IMR-90 (cell line): ENCODE results near the gene CYB5B. TPM values are rescaled to one million over a fixed set of nuclear protein-coding genes. Genes with fewer than 3 reads are reported as not detected.

Source experiments
- ATAC-seq: fragments of 200-7000 bp; cut with Tn5 transposase; 2 replicates; pipeline ENCODE4 v1.9.1; 2020; ENCODE audit warnings: low read depth, mild to moderate bottlenecking, moderate library complexity
- BruUV-seq: library from RNA; stranded (reverse); fragments of 400-500 nt; replicated peaks from 2 replicates; lab custom pipeline; 2021; lab: Mats Ljungman, UMichigan
- CTCF ChIA-PET: fragments of 300-600 bp; formaldehyde crosslinking; extraction: SDS; loops from one replicate; lab custom pipeline; 2021; ENCODE audit warnings: antibody characterized with exemption; lab: Yijun Ruan, JAX
- POLR2A ChIA-PET: fragments of 300-600 bp; sonication (Branson Sonifier 250); formaldehyde crosslinking; loops from one replicate; lab custom pipeline; 2022; ENCODE audit warnings: antibody characterized with exemption; ENCODE audit not compliant: unreplicated experiment; lab: Charles Lee
- DNase-seq: peaks from one replicate; pipeline ENCODE4 v3.0.0; 2013
- H2AFZ ChIP-seq: replicated peaks from 2 replicates; pipeline ENCODE3; 2013; ENCODE audit warnings: low read length, mild to moderate bottlenecking; ENCODE audit not compliant: poor library complexity
- H2AK5ac ChIP-seq: 2 replicates; pipeline ENCODE4 v1.6.1; 2013; ENCODE audit warnings: low read depth, low read length, inconsistent platforms
- H2AK9ac ChIP-seq: replicated peaks from 2 replicates; pipeline ENCODE3; 2013; ENCODE audit warnings: mild to moderate bottlenecking, low read depth, low read length, moderate library complexity; ENCODE audit not compliant: poor library complexity
- H2BK120ac ChIP-seq: 2 replicates; pipeline ENCODE4 v1.6.1; 2013; ENCODE audit warnings: low read depth, low read length, inconsistent platforms
- H2BK15ac ChIP-seq: 3 replicates; pipeline ENCODE4 v1.6.1; 2013; ENCODE audit warnings: low read depth, low read length, inconsistent platforms
- H2BK20ac ChIP-seq: 2 replicates; pipeline ENCODE4 v1.6.1; 2013; ENCODE audit warnings: low read depth, mild to moderate bottlenecking, inconsistent platforms, low read length, moderate library complexity
- H2BK5ac ChIP-seq: 2 replicates; pipeline ENCODE4 v1.6.1; 2013; ENCODE audit warnings: mild to moderate bottlenecking, low read depth, low read length, inconsistent platforms; ENCODE audit not compliant: poor library complexity, severe bottlenecking
- H3K14ac ChIP-seq: replicated peaks from 2 replicates; pipeline ENCODE4 v1.6.1; 2013; ENCODE audit warnings: low read depth, low read length, inconsistent platforms
- H3K18ac ChIP-seq: 2 replicates; pipeline ENCODE4 v1.6.1; 2013; ENCODE audit warnings: low read depth, low read length, control low read depth
- H3K23ac ChIP-seq: 2 replicates; pipeline ENCODE4 v1.6.1; 2013; ENCODE audit warnings: low read depth, low read length, inconsistent platforms
- H3K27ac ChIP-seq: 2 replicates; pipeline ENCODE4 v1.5.1; 2013; ENCODE audit warnings: mild to moderate bottlenecking, control low read depth, low read length; ENCODE audit not compliant: insufficient read depth
- H3K27me3 ChIP-seq: 2 replicates; pipeline ENCODE4 v1.6.1; 2013; ENCODE audit warnings: low read length; ENCODE audit not compliant: control insufficient read depth, insufficient read depth
- H3K36me3 ChIP-seq: 2 replicates; pipeline ENCODE4 v1.6.1; 2013; ENCODE audit warnings: low read length, mixed read lengths; ENCODE audit not compliant: control insufficient read depth, insufficient read depth
- H3K4ac ChIP-seq: 2 replicates; pipeline ENCODE4 v1.6.1; 2013; ENCODE audit warnings: low read depth, low read length, inconsistent platforms
- H3K4me1 ChIP-seq: 2 replicates; pipeline ENCODE4 v1.6.1; 2013; ENCODE audit warnings: low read length, mixed read lengths; ENCODE audit not compliant: control insufficient read depth, insufficient read depth
- H3K4me2 ChIP-seq: 2 replicates; pipeline ENCODE4 v1.6.1; 2013; ENCODE audit warnings: low read depth, mild to moderate bottlenecking, control low read depth, low read length, moderate library complexity
- H3K4me3 ChIP-seq: 2 replicates; pipeline ENCODE4 v1.5.1; 2013; ENCODE audit warnings: low read depth, mild to moderate bottlenecking, control low read depth, low read length, moderate library complexity; ENCODE audit not compliant: insufficient read depth
- H3K56ac ChIP-seq: 2 replicates; pipeline ENCODE4 v1.6.1; 2013; ENCODE audit warnings: low read length, inconsistent platforms; ENCODE audit not compliant: insufficient read depth; ENCODE audit errors: extremely low read depth
- H3K79me1 ChIP-seq, 2 experiments: 2 replicates each; pipeline ENCODE4 v1.6.1; 2013; ENCODE audit warnings: low read length in 2 of 2, inconsistent platforms in 1 of 2, low read depth in 1 of 2
- H3K9ac ChIP-seq: 2 replicates; pipeline ENCODE4 v1.6.1; 2013; ENCODE audit warnings: low read depth, low read length, control low read depth
- H3K9me1 ChIP-seq: 2 replicates; pipeline ENCODE4 v1.6.1; 2013; ENCODE audit warnings: low read length, inconsistent platforms; ENCODE audit not compliant: insufficient read depth
- H3K9me3 ChIP-seq: 2 replicates; pipeline ENCODE4 v1.6.1; 2013; ENCODE audit warnings: low read length; ENCODE audit not compliant: control insufficient read depth, insufficient read depth
- H4K20me1 ChIP-seq: 2 replicates; pipeline ENCODE4 v1.6.1; 2013; ENCODE audit warnings: low read length, inconsistent platforms; ENCODE audit not compliant: insufficient read depth
- H4K5ac ChIP-seq: 2 replicates; pipeline ENCODE4 v1.6.1; 2013; ENCODE audit warnings: mild to moderate bottlenecking, low read depth, low read length, control low read depth
- H4K8ac ChIP-seq, 2 experiments: 2 replicates each; pipeline ENCODE4 v1.6.1; 2013; ENCODE audit warnings: low read depth in 2 of 2, low read length in 2 of 2, control low read depth in 1 of 2, inconsistent platforms in 1 of 2
- H4K91ac ChIP-seq: 2 replicates; pipeline ENCODE4 v1.6.1; 2013; ENCODE audit warnings: low read depth, low read length, inconsistent platforms; ENCODE audit not compliant: insufficient read depth
- BHLHE40 ChIP-seq: fragments of 150-350 bp; IDR thresholded peaks from 2 replicates; pipeline ENCODE4 v1.6.1; 2016; ENCODE audit warnings: mild to moderate bottlenecking, low read depth, low read length
- CEBPB ChIP-seq: IDR thresholded peaks from 2 replicates; pipeline ENCODE4 v1.6.1; 2012; ENCODE audit warnings: low read depth, low read length, improper control_type of control experiment
- CHD1 ChIP-seq: IDR thresholded peaks from 2 replicates; pipeline ENCODE4 v1.6.1; 2012; ENCODE audit warnings: low read depth, low read length, improper control_type of control experiment
- CTCF ChIP-seq: conservative IDR thresholded peaks from 2 replicates; pipeline ENCODE4 v1.5.1; 2012; ENCODE audit warnings: mild to moderate bottlenecking, low read depth, low read length, improper control_type of control experiment
- MAFK ChIP-seq: IDR thresholded peaks from 2 replicates; pipeline ENCODE4 v1.6.1; 2012; ENCODE audit warnings: low read depth, low read length, improper control_type of control experiment
- MAZ ChIP-seq: IDR thresholded peaks from 2 replicates; pipeline ENCODE4 v1.6.1; 2012; ENCODE audit warnings: low read depth, mild to moderate bottlenecking, low read length, improper control_type of control experiment, moderate library complexity, borderline replicate concordance
- MXI1 ChIP-seq: IDR thresholded peaks from 2 replicates; pipeline ENCODE4 v1.6.1; 2012; ENCODE audit warnings: low read depth, mild to moderate bottlenecking, low read length, moderate library complexity, borderline replicate concordance
- NFE2L2 ChIP-seq: fragments of 150-350 bp; IDR thresholded peaks from 2 replicates; pipeline ENCODE4 v1.6.1; 2016; ENCODE audit warnings: low read depth, mild to moderate bottlenecking, low read length
- POLR2A ChIP-seq: IDR thresholded peaks from 2 replicates; pipeline ENCODE4 v1.6.1; 2012; ENCODE audit warnings: mild to moderate bottlenecking, low read depth, low read length
- RCOR1 ChIP-seq: IDR thresholded peaks from 2 replicates; pipeline ENCODE4 v1.6.1; 2012; ENCODE audit warnings: mild to moderate bottlenecking, low read length, improper control_type of control experiment; ENCODE audit not compliant: insufficient replicate concordance
- RFX5 ChIP-seq: IDR thresholded peaks from 2 replicates; pipeline ENCODE4 v1.8.0; 2012; ENCODE audit warnings: low read depth, mild to moderate bottlenecking, low read length, moderate library complexity
- SMC3 ChIP-seq: fragments of 150-350 bp; IDR thresholded peaks from 2 replicates; pipeline ENCODE4 v1.6.1; 2016; ENCODE audit warnings: low read depth, mild to moderate bottlenecking, antibody characterized with exemption, low read length, moderate library complexity
- WGBS, 2 experiments: methylation state at CpG; one replicate each; pipeline versions ENCODE4 v1.1.5 to v1.1.7; 2013; ENCODE audit warnings: missing lambda C conversion rate in 2 of 2; ENCODE audit not compliant: insufficient read length in 1 of 2; ENCODE audit errors: extremely low coverage in 2 of 2; 5-methylcytosine and 5-hydroxymethylcytosine counted together
- dilution Hi-C: fragments of 300-500 bp; cut with HindIII; formaldehyde crosslinking; loops from one replicate; pipeline ENCODE4 v1.14.3; 2018; ENCODE audit warnings: low sequenced_read_pairs; ENCODE audit not compliant: unreplicated experiment
- in situ Hi-C: fragments of 300-500 bp; cut with MboI; formaldehyde crosslinking; loops from 3 replicates; pipeline ENCODE4 v1.14.3; 2019; ENCODE audit warnings: low sequenced_read_pairs, inconsistent platforms, mixed read lengths
- intact Hi-C: fragments of 100-400 bp; cut with micrococcal nuclease; formaldehyde crosslinking; loops from 2 replicates; pipeline ENCODE4 v1.10.0; 2022
- polyA plus RNA-seq, 3 experiments: library from polyadenylated mRNA; depleted of rRNA; stranded (reverse); fragments of >200 nt; gene quantifications; 2 replicates each; pipeline ENCODE4 v1.2.3, GENCODE V29; 2012; ENCODE audit warnings: low replicate concordance in 1 of 3
- total RNA-seq: library from RNA; depleted of rRNA; stranded (reverse); fragments of >200 nt; gene quantifications from 2 replicates; pipeline ENCODE4 v1.2.3, GENCODE V29; 2012
- TF ChIP-seq, protein P1 (sequence below): fragments of 150-350 bp; IDR thresholded peaks from 2 replicates; pipeline ENCODE4 v1.6.1; 2016; ENCODE audit warnings: low read depth, mild to moderate bottlenecking, low read length, moderate library complexity, borderline replicate concordance
- TF ChIP-seq, protein P2 (sequence below): fragments of 150-350 bp; IDR thresholded peaks from 2 replicates; pipeline ENCODE4 v1.6.1; 2017; ENCODE audit warnings: mild to moderate bottlenecking, antibody characterized with exemption, low read length, low read depth

Gene CYB5B
- total and polyA plus RNA-seq, 2 of the 4 experiments (the other 2 are of a cell fraction) = 100 to 102 TPM

- Histone ChIP-seq H3K9me1 (no peaks in the 10 kb centered on the region; the same call in 1 of the 2 replicates), H3K4me1 (no peaks in the 10 kb centered on the region), H3K79me1 (no peaks in the 10 kb centered on the region), H3K14ac (no peak overlapping the region), H2AK9ac (no peak overlapping the region), H2BK20ac (no peak overlapping the region), H3K9ac (no peak overlapping the region), H2AFZ (no peak overlapping the region), H2BK5ac (no peak overlapping the region), H3K56ac (no peak overlapping the region), H3K27ac (no peak overlapping the region), H3K9me3 (peaks cover 2% of the 10 kb centered on the region), H2BK120ac (no peak overlapping the region), H3K4me3 (no peak overlapping the region), H3K18ac (no peak overlapping the region), H3K4me2 (no peak overlapping the region), H2BK15ac (no peak overlapping the region), H4K91ac (no peak overlapping the region), H3K27me3 (no peaks in the 10 kb centered on the region; the same call in 1 of the 2 replicates), H3K4ac (no peak overlapping the region), H2AK5ac (no peak overlapping the region), H4K5ac (no peak overlapping the region), H4K8ac (no peak overlapping the region), H4K20me1 (no peaks in the 10 kb centered on the region), H3K36me3 (no peaks in the 10 kb centered on the region), H3K23ac (no peak overlapping the region)
- no peak for DNase-seq
- in situ Hi-C loops = no loop called here
- no peak for TF ChIP-seq CTCF
- TF ChIP-seq NFE2L2 = no peak
- TF ChIP-seq RCOR1 = no peak
- no peak for TF ChIP-seq CHD1
- no peak for TF ChIP-seq RFX5
- TF ChIP-seq MXI1 = no peak
- no peak for TF ChIP-seq MAZ
- TF ChIP-seq, protein P1, sequence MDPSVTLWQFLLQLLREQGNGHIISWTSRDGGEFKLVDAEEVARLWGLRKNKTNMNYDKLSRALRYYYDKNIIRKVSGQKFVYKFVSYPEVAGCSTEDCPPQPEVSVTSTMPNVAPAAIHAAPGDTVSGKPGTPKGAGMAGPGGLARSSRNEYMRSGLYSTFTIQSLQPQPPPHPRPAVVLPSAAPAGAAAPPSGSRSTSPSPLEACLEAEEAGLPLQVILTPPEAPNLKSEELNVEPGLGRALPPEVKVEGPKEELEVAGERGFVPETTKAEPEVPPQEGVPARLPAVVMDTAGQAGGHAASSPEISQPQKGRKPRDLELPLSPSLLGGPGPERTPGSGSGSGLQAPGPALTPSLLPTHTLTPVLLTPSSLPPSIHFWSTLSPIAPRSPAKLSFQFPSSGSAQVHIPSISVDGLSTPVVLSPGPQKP = no peak
- no peak for TF ChIP-seq MAFK
- TF ChIP-seq, protein P2, sequence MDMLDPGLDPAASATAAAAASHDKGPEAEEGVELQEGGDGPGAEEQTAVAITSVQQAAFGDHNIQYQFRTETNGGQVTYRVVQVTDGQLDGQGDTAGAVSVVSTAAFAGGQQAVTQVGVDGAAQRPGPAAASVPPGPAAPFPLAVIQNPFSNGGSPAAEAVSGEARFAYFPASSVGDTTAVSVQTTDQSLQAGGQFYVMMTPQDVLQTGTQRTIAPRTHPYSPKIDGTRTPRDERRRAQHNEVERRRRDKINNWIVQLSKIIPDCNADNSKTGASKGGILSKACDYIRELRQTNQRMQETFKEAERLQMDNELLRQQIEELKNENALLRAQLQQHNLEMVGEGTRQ = no peak
- TF ChIP-seq POLR2A = no peak
- TF ChIP-seq CEBPB = no peak
- TF ChIP-seq SMC3 = no peak
- TF ChIP-seq BHLHE40 = no peak
- POLR2A ChIA-PET = no interaction called here
- CTCF ChIA-PET = interaction anchor here (0.8 kb wide), 1 partner anchor 17 kb away, joined by 3 read pairs; no protein-coding TSS in a partner anchor
- WGBS, 2 experiments = 30% methylated on average over 2 of the region's 9 CpGs; no CpG with 5 or more reads in 1 of the 2 experiments
- intact Hi-C loops = no loop called here
- ATAC-seq = no peak
- no TSS peak for BruUV-seq
- dilution Hi-C loops = no loop called here
Measured at GRCh38 chr16:69495821-69496220, 71.4 kb downstream of the CYB5B start.
